ENCODE results near the gene B3GALT6.

Gene B3GALT6

DNA sequence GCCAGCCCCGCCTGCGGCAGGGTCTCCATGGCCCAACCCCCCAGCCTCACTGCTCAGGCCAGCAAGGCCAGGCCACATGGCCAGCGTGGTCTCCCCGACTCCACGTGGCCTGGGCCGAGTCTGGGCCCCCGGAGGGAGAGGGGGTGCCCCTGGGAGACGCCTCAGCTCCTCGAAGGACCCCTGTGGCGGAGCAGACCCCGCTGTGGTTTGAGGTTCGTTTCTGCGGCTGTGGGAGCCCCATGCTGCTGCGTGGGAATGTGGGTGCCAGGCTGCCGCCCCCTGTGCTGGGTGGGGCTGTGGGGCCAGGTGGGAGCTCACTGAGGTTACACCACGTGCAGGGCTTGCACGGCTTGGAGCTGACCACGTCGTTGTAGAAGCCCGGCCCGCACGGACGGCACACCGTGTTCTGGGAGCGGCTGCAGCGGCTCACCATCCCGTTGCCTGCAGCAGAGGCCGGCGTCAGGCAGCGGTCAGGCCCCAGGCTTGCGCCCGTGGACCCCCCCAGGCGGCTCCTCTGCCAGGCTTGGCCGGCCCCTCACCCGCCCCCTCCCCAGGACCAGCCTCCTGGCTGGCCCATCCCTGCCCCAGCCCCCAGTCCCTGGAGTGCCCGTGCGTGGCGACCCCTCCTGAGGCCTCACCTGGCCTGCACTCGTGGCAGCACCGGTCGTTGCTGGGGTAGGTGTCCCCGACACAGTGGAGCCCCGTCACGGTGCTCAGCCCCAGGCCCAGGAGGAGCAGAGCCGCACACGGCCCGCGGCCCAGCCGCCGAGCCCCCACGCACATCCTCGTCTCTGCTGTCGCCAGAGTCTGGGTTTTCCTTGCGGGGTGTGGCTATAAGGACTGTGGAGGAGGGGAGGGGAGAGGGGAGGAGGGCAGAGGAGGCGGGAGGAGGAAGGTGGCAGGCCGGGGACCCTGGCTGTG, 18.4 kb upstream of the B3GALT6 start, which contains the start of gene TNFRSF4:
Gene TNFRSF4 (minus strand): TSS at position 809 of the 921 bp plus-strand sequence. CDS start 26 bp downstream, at position 783.
- TF ChIP-seq, protein P1, sequence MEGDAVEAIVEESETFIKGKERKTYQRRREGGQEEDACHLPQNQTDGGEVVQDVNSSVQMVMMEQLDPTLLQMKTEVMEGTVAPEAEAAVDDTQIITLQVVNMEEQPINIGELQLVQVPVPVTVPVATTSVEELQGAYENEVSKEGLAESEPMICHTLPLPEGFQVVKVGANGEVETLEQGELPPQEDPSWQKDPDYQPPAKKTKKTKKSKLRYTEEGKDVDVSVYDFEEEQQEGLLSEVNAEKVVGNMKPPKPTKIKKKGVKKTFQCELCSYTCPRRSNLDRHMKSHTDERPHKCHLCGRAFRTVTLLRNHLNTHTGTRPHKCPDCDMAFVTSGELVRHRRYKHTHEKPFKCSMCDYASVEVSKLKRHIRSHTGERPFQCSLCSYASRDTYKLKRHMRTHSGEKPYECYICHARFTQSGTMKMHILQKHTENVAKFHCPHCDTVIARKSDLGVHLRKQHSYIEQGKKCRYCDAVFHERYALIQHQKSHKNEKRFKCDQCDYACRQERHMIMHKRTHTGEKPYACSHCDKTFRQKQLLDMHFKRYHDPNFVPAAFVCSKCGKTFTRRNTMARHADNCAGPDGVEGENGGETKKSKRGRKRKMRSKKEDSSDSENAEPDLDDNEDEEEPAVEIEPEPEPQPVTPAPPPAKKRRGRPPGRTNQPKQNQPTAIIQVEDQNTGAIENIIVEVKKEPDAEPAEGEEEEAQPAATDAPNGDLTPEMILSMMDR (IDR thresholded peaks at IDR 0.05; ENCODE audit: control insufficient read depth, insufficient read depth, low read depth, low read length, missing control alignments) = no peak
- DNase-seq (ENCODE audit: low read depth) = no peak
- H3K4me3 ChIP-seq (ENCODE audit: control insufficient read depth, low read depth, low read length) = no peak within 1 kb of the TSS

DNA sequence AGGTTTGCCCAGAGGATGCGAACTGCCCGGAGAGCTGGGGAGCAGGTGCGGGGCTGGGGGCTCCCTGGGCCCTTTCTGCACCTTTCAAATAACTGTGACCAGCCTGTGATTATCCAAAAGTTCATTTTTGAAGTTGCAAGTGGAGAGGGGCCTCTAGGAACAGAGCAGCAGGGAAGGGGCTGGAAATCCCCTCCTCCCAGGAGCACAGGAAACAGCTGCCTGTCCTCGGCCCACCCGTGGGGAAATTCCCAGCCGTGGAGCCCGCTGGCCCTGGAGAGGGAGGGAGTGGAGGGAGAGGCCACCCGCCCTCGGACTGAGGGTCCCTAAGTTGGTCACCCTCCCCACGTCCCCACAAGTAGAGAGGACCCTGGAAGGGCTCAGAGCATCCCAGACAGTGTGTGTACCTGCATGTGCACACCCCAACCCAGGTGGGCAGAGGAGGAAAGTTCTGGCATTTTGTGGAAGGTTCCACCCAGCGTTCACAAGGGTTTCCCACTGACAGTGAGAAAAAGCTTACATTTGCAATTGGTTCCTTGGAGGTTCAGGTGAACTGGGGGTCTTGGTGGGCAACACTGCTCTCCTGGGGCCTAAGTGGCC, 16.9 kb upstream of the B3GALT6 start:
- no peak for DNase-seq (ENCODE audit: low read depth)
- H3K4me3 ChIP-seq (ENCODE audit: control insufficient read depth, low read depth, low read length) = no peak overlapping the region
- TF ChIP-seq, protein P1 (IDR thresholded peaks at IDR 0.05; ENCODE audit: control insufficient read depth, insufficient read depth, low read depth, low read length, missing control alignments) = no peak

DNA sequence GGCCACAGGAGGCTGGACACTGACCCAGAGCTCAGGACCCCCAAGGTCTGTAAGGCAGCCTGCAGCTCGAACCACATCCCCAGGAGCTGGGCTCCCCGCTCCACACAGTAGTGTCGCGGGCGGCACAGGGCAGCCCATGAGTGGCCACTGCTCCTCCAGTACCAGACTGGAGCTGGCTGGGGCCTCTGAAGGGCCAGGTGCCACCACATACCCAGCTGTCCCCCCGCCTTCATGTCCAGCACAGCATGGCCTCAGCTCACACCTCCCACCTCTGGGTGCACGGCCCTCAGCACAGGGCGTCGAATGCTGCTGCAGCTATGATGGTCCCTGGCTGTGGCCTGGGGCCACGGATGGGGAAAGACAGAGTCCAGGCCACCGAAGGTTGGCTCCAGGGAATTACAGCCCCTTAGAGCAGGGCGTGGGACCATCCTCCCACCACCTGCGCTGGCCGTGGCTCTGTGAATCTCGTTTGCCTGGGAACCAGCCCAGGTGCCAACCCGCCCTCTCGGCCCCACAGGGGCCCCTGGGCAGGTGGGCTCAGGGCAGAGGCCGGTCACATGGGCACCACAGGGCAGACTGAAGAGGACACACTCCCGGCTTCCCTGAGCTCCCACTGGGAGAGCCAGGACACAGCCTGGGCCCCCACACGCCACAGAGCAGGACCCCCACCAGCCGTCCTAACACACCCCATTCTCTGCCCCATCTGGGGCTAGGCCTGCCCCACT, 16.0 kb upstream of the B3GALT6 start:
- DNase-seq (ENCODE audit: low read depth) = no peak
- H3K4me3 ChIP-seq (ENCODE audit: control insufficient read depth, low read depth, low read length) = no peak overlapping the region
- TF ChIP-seq, protein P1 (IDR thresholded peaks at IDR 0.05; ENCODE audit: control insufficient read depth, insufficient read depth, low read depth, low read length, missing control alignments) = no peak

DNA sequence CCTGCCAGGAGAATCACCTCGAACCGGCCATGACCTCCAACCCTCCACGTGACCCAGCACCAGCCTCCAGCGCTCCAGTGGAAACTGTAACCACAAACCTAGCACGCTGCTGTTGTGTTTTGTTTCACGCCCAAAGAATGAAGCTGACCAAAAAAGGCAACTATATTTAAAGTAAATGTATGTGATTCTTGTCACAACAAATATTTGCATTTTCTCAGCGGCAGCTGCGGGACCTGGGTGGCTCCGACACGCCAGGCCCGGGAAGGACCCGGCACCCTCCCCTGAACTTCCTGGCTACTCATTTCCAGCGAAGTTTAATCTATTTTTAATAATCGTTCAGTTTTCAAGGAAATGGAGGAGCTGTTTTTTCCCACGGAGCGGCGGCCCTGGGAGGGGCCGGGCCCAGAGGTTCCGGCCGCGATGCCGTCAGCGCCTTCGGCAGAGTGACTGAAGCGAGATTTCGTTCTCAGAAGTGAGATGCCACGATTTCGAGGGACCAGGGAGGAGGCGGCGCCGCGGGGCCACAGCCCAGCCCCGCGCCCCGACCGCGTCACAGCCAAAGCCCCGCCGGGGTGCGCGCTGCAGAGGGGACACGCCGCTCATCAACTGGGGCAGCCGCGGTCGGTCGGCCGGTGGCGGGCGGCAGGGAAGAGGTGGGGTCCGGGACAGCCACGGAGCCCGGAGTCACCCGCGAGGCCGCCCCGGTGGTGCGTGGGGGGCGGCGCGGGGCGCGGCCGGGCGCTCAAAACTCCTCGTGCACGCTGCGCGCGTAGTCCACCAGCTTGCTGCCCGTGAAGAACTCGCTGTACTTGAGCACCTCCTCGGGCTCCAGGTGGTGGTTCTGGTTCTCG, 15.0 kb upstream of the B3GALT6 start:
- no peak for DNase-seq (ENCODE audit: low read depth)
- TF ChIP-seq, protein P1 (IDR thresholded peaks at IDR 0.05; ENCODE audit: control insufficient read depth, insufficient read depth, low read depth, low read length, missing control alignments) = no peak
- no peak overlapping the region for H3K4me3 ChIP-seq (ENCODE audit: control insufficient read depth, low read depth, low read length)

DNA sequence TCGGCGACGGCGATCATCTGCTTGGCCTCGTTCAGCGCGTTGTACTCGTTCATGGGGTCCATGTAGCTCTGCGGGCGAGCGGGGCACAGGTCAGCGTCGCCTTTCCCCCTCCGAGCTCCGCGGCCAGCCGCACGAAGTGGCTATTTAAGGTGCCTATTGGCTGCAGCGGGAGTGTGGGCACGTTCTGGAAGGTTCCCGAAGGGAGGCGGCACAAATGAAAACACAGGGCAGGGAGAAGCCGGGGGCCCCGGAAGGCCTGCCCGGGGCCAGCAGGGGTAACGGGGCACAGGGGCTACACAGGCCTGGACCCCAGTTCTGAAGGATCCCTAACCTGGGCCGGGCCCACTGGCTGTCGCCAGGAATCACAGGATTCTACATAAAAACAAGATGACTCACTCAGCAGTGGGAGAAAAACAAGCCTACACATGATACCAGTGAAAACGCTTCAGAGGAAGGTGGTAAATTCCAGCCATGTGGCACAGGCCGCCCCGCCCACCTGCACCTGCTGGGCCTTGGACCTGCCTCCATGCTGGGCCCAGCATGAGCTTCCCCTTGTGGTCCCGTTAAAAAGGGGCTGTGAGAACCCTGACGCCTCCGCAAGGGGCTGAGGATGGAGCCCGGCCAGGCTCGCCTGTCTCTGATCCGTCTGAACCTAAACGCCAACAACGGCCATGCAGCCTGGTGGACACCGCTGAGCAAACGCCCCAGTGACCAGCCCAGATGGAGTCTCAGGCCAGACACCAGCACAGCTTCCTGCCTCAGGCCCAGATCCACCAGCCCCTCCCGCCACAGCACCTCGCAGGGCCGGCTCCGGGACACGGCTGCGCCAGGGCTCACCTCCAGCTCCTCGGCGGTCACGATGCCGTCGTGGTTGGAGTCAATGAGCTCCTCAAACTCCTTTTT, 14.2 kb upstream of the B3GALT6 start:
- TF ChIP-seq, protein P1 (IDR thresholded peaks at IDR 0.05; ENCODE audit: control insufficient read depth, insufficient read depth, low read depth, low read length, missing control alignments) = no peak
- DNase-seq (ENCODE audit: low read depth) = no peak

More for the DNA sequence above, 14.2 kb upstream of the B3GALT6 start:
- no peak overlapping the region for H3K4me3 ChIP-seq (ENCODE audit: control insufficient read depth, low read depth, low read length)
